ENCODE results near the gene RHEB.

The RHEB gene

DNA sequence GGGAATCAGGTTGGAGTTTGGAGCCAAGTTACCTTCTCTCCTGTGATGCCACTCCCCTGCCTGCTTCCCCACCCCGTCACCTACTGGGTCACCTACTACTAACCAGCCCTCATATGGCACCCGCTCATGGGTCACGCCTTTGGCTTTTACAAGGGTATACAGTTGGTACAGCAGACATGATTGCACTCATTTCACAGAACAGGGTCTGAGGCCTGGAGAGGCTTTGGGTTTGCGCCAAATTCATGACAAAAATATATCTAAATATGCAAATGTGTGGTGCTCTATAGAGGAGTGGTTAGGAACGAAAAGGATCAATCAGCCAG lies 90.5 kb downstream of the RHEB start:
- no peak for DNase-seq

DNA sequence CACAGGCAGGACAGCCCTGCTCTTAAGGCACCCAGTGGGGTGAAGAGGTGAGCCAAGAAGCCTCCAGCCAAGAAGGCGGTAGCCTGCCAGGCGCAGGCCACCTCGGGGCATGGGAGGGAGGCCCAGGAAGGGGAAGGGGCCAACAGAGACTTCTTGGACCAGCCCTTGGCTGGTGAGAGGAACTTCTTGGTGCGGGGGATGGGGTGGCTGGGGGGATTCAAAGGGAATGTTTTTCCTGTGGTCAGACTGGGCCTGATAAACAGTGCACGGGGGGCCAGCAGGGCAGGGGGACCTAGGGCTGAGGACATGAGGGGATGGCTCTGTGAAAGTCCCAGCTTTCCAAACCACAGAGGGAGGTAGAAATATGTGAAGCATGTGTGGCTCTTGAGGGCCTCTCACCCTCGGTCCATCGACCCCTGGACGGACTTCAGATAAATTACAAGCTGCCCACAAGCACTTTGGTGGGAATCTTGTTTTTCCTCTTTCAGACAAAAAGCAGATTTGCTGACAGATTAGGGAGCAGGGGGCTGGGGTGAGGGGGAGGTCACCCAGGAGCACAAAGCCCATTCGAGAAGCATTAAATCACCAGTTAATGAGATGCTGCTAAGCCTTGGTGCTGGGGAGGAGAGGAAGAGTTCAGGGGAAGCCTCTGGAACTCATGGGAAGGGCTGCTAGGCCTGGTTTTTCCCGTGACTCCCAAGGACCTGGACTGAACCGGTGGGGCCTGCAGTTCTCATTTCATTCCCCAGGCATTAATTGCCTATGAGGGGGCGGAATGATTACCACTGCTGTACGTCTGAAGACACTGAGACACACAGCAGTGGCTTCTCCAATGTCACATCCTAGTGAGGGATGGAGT lies 91.1 kb downstream of the RHEB start:
- peak; percentile 98 for DNase-seq

DNA sequence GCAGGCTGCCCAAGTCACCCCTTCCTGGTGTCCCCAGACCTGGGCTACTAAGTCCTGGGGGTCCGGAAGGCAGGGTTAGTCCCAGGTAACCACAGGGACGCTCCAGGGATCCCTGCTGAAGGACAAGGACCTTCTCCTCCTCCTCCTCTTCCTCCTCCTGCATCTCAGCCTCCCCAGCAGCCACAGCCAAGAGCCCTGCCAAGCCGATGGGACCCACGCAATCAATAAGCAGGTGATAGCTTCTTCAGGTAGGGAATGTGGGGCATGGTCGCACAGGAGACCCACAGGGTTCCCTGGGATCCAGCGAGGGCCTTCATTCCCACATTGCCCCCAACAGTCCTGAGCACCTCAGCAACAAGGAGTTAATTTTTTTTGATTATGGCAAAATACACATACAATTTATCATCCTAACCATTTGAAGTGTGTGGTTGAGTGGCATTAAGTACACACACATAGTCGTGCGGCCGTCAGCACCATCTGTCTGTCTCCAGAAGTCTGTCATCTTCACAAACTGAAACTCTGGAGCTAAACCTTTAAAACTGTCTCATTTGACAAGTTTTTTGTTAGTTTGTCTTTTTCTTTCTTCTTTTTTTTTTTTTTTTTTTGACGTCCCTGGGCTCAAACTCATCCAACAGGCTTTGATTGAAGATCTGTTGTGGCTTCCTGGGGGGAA lies 91.9 kb downstream of the RHEB start:
- DNase-seq = no peak

DNA sequence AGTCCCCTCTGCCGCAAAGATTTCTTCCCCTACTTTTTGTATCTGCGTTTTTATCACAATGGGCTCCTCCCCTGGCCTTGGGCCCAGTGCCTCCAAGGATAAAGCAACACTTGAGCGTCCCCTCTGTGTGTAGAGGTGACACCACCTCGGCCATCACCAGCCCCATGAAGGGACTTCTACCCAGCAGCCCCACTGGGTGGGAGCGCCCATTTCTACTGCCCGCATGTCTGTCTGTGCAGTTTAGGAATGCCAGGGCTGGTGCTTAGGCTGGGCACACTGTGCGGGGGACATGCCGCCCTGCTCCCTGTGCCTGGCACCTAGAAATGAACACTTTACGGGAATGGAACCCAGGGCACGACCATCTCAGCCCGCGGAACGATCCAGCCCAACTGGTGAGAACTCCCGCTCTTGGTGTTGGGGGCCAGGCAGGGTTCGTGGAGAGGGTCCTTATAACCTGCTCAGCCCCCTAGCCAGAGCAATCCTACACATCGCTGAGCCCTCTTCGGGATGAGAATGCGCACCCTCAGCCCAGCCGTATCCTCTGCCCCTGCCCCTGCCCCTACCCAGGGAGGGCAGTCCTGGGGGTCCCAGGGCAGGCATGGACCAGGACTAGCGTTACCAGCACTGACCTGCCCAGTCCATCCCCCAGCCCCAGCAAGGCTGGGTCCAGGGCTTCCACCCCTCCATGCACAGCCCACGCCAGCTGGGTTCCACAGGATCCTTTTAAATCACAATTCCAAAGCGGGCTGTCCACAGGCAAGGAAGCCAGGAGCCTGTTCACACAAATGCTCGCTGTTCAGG lies 92.6 kb downstream of the RHEB start:
- no peak for DNase-seq

DNA sequence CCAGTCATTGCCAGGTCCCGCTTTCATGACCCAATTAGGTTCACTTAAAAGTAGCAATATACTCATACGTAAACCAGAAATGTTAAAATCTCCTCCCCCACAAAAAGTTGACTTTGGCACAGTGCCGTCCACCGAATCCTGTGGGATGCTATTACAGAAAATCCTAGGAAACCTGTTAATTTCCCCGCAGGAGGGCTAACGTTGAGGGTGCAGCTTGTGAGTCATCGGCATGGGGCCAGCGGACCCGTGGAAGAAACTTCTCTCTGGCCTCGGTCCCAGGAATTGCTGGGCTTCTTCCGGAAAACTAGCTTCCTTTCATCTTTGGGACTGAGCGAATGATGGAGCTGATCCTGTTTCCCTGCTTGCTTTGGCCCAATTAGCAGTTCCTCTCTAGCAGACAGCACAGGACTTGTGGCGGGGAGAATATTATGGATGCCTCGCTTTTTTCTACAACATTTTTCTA lies 93.2 kb downstream of the RHEB start:
- DNase-seq = no peak

DNA sequence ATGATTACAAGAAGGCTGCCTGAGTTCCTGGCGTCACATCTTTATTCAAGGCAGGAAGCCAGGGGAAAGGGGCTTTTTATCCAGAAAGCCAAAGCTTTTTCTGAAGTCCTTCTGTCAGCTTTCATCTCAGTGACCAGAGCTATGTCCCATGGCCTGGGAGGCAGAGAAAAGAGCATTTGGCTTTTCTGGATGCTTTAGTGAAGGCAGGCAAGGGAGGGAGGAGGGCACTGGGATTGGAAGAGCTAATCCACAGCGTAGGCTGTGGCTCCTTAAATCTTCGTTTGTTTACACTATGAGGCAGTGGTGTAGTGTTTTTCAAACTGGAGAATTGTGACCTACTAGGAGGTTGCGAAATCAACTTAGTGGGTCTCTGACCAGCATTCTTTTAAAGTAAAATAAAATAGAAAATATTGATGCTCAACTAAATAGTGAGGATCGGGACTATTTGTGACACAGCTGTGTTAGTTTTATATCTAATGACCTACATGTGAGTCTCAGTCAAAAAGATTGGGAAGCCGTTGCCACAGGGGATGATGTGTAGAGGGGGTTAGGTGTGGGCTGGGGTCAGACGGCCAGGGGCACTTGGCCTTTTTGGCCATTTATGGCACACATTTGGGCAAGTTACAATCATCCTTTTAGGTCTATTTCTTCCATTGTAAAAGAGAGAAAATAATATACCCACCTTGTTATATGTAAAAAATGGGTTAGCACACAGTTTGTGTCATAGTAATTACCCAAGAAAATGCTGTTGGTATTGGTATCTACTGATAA lies 93.8 kb downstream of the RHEB start:
- DNase-seq = no peak

DNA sequence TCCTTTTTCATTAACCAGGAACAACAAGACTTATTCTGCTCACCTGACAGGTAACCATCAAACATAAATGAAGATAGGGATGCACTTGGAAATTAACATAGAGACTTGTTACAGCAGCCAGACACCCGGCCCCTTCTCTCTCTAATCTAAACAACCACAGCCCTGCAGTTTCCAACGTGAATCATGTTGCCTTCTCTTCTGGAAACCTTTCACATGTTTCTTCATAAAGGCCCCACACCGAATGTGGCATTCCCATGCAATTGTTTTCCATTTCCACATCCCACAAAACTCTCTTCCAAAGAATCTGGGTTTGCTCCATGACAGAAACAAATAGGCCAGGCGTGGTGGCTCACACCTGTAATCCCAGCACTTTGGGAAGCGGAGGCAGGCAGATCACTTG lies 94.9 kb downstream of the RHEB start:
- no peak for DNase-seq

DNA sequence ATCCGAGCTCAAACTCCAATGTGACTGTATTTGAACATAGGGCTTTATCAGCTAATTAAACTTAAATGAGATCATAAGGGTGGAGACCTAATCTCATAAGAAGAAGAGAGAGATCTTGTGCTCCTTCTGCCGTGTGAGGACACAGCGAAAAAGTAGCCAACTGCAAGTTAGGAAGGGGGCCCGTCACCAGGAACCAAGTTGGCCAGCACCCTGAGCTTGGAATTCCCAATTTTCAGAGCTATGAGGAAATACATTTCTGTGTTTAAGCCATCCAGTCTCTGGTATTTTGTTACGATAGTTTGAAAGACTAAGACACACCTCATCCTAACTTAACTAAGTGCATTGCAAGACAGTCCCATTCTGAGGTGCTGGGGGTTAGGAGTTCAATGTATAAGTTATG lies 95.8 kb downstream of the RHEB start:
- no peak for DNase-seq

DNA sequence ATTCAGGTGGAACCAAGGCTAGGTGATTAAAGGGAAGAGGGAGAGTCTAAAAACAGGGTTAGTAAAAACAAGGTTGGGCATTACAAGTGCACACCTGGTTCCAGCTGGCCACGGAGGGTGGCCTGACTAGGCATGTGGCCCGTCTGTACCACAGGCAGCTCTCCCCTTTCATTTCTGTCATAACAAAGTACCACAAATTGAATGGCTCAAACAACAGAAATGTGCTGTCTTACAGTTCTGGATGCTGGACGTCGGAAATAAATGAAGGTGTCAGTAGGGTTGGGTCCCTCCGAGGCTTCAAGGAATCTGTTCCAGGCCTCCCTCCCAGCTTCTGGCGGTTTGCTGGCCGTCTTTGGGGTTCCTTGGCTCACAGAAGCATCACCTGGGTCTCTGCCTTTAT lies 96.5 kb downstream of the RHEB start:
- no peak for DNase-seq

DNA sequence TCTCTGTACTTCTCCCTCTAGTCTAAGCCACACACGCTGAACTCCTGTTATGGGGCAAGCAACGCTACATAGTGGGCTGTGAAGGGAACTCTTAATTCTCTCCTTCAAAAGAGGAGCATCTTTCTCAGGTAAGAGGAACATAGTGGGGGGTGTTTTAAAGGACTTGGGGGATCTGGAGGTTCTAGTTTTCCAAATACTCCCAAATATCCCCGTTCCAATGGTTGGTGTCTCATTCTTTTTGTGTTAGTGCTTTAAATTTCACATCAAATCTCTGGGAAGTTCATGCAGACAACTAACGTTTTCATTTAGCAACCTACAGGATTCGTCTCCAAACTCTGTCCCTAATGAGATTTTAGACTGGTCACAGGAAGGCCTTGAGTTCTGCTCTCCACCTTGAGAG lies 97.5 kb downstream of the RHEB start:
- DNase-seq = no peak

DNA sequence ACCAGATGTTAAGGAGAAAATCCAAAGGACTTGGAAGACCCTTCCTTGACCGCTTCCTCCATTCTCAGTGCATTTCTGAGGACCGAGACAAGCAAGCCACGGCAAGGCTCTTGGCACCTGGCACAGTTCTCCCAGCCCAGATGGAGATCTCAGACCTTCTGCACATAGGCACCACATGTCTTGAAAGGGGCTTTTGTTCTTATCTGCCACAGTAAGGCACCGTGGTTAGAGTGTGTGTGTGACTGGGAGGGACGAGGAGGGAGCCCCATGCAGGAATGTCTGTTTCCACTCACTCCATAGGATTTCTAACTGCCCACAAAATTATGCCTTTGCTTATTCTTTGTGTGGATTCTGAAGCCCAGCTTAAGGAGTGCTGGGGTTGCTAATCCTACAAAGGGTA lies 99.6 kb downstream of the RHEB start:
- peak; percentile 59 for DNase-seq

DNA sequence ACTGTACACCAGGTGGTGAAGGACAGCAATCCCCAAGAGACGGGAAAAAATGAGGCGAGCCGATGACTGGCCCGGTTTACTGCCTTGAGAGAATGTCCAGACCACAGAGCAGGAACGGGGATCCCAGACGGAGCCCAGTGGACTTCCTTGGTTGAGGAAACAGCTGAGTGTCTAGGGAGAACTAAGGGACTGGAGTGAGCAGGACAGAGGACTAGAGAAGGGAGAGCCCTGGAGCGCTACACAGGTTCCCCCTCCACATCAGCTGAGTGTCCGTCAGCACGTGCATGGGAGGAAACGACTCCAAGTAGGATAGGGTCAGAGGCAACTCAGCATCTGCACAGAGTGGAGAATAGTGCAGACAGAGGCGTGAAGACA lies 102.8 kb downstream of the RHEB start:
- peak; percentile 84 for DNase-seq

DNA sequence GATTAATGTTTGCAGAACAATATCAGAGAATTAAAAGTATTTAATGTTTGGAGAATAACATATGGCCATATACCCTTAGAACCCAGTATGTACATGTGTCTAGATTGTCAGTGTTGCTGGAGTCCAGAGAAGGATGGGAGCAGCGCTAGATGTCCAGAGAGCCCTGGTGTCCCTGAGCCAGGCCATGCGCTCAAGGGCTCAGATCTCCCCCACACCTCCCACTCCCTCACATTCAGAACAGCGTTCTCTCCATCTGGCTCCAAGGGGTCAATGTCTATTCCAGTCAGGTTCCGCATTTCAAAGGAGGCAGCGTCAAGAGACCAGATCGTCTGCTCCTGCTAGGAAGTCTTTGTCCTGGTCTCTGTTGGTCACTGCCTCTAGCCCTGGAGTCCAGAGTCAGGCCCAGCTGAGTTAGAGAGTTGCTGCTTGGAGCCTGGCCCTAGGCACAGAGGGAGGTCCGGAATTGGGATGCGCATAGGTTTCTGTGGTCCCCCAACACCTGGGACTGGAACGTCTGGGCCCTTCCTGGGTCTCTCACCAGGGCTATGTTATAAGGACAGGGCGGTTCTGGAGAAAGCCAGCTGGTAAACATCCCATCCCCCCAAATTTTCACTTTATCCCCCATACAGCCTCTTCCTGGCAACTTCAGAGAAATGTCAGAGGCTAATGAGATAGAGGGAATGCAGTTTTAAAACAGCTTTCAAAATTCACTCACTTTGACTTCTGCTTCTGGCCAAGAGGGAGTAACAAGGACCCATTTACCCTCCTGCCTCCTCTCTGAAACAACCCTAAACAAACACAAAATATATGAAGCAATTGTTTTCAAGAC lies 103.4 kb downstream of the RHEB start:
- peak; percentile 61 for DNase-seq
